B cell (primary cell): ENCODE measurements around the gene MRPS11. TPM values are rescaled to one million over a fixed set of nuclear protein-coding genes. Genes with fewer than 3 reads are reported as not detected.

Source experiments
- ATAC-seq: fragments of 200-7000 bp; cut with Tn5 transposase; one replicate; pipeline ENCODE4 v1.10.0; 2021; ENCODE audit warnings: low read depth, mild to moderate bottlenecking, moderate number of reproducible peaks, moderate library complexity
- CTCF ChIA-PET: fragments of 350-600 bp; sonication (Branson Sonifier 250); formaldehyde crosslinking; loops from one replicate; lab custom pipeline; 2021; ENCODE audit warnings: antibody characterized with exemption, inconsistent platforms; lab: Charles Lee
- POLR2A ChIA-PET: fragments of 350-600 bp; sonication (Branson Sonifier 250); formaldehyde crosslinking; loops from one replicate; lab custom pipeline; 2021; ENCODE audit warnings: antibody characterized with exemption; lab: Charles Lee
- DNase-seq: peaks from one replicate; pipeline ENCODE4 v3.0.0; 2013
- H2AFZ ChIP-seq: 2 replicates; pipeline ENCODE4 v1.6.1; 2012; ENCODE audit warnings: mild to moderate bottlenecking, low read depth, low read length; ENCODE audit not compliant: insufficient read depth, poor library complexity, severe bottlenecking
- H3K27ac ChIP-seq, 2 donors: 1 replicate in 1 of 2; 2 replicates in 1 of 2; pipeline ENCODE4 v1.5.1; 2012 to 2013; ENCODE audit warnings: low read length in 2 of 2, mild to moderate bottlenecking in 2 of 2, moderate library complexity in 1 of 2
- H3K27me3 ChIP-seq, 4 experiments: fragments of 200-600 bp in 1 of 4; sonication (generic) in 1 of 4; replicated peaks in 1 of 4; 1 replicate in 2 of 4; 2 replicates in 2 of 4; pipeline versions ENCODE4 v1.6.1 to v1.7.0; 2013 to 2016; ENCODE audit warnings: low read length in 3 of 4, mild to moderate bottlenecking in 2 of 4, mixed read lengths in 1 of 4, moderate library complexity in 1 of 4; ENCODE audit not compliant: insufficient read depth in 4 of 4, control insufficient read depth in 3 of 4; ENCODE audit errors: control extremely low read depth in 1 of 4
- H3K36me3 ChIP-seq, 2 experiments: replicated peaks in 1 of 2; 1 replicate in 1 of 2; 2 replicates in 1 of 2; pipeline versions ENCODE4 v1.6.1 to v1.7.1; 2013; ENCODE audit warnings: low read length in 1 of 2; ENCODE audit not compliant: insufficient read depth in 2 of 2, control insufficient read depth in 1 of 2; ENCODE audit errors: control extremely low read depth in 1 of 2, extremely low read depth in 1 of 2
- H3K4me1 ChIP-seq, 2 donors: fragments of 200-600 bp in 1 of 2; sonication (generic) in 1 of 2; 1 replicate in 1 of 2; 2 replicates in 1 of 2; pipeline versions ENCODE4 v1.5.1 to v1.6.1; 2013 to 2017; ENCODE audit warnings: low read length in 2 of 2; ENCODE audit not compliant: control insufficient read depth in 2 of 2, insufficient read depth in 2 of 2
- H3K4me2 ChIP-seq: replicated peaks from 2 replicates; pipeline ENCODE3; 2012; ENCODE audit warnings: mild to moderate bottlenecking, low read depth, low read length; ENCODE audit not compliant: poor library complexity, severe bottlenecking
- H3K4me3 ChIP-seq, 5 experiments: fragments of 200-600 bp in 1 of 5; sonication (generic) in 1 of 5; 1 replicate in 3 of 5; 2 replicates in 2 of 5; pipeline versions ENCODE4 v1.5.1 to v1.7.0; 2011 to 2016; ENCODE audit warnings: low read length in 4 of 5, mild to moderate bottlenecking in 4 of 5, low read depth in 2 of 5, control low read depth in 1 of 5, moderate library complexity in 1 of 5; ENCODE audit not compliant: insufficient read depth in 1 of 5; ENCODE audit errors: control extremely low read depth in 1 of 5, extremely low read depth in 1 of 5
- H3K79me2 ChIP-seq: fragments of 200-600 bp; sonication (generic); one replicate; pipeline ENCODE4 v1.6.0; 2016; ENCODE audit warnings: low read length; ENCODE audit not compliant: control insufficient read depth, insufficient read depth
- H3K9ac ChIP-seq: fragments of 200-600 bp; sonication (generic); 2 replicates; pipeline ENCODE4 v1.6.1; 2017; ENCODE audit warnings: mild to moderate bottlenecking, low read length, moderate library complexity
- H3K9me3 ChIP-seq, 3 donors: one replicate each; pipeline versions ENCODE4 v1.6.1 to v1.7.1; 2013; ENCODE audit warnings: low read length in 2 of 3; ENCODE audit not compliant: control insufficient read depth in 2 of 3, insufficient read depth in 1 of 3; ENCODE audit errors: control extremely low read depth in 1 of 3
- H4K20me1 ChIP-seq: 2 replicates; pipeline ENCODE4 v1.6.0; 2012; ENCODE audit warnings: mild to moderate bottlenecking, low read length; ENCODE audit not compliant: insufficient read depth, control insufficient read depth, poor library complexity, severe bottlenecking
- H3K27ac Mint-ChIP-seq: one replicate; pipeline ENCODE4 v1.8.0; 2021; ENCODE audit warnings: mixed read lengths
- H3K27me3 Mint-ChIP-seq: one replicate; pipeline ENCODE4 v1.8.0; 2021; ENCODE audit warnings: mixed read lengths
- H3K4me1 Mint-ChIP-seq: one replicate; pipeline ENCODE4 v1.8.0; 2021; ENCODE audit warnings: mixed read lengths
- H3K4me3 Mint-ChIP-seq: one replicate; pipeline ENCODE4 v1.8.0; 2021; ENCODE audit warnings: mixed read lengths
- H3K9me3 Mint-ChIP-seq: one replicate; pipeline ENCODE4 v1.8.0; 2022; ENCODE audit warnings: mixed read lengths; ENCODE audit not compliant: insufficient read depth
- EZH2 ChIP-seq: IDR thresholded peaks from 2 replicates; pipeline ENCODE4 v1.6.1; 2012; ENCODE audit warnings: borderline replicate concordance, low read depth, mild to moderate bottlenecking, moderate library complexity, low read length; ENCODE audit not compliant: insufficient read depth, poor library complexity, severe bottlenecking
- intact Hi-C: fragments of 100-400 bp; cut with micrococcal nuclease; formaldehyde crosslinking; loops from one replicate; pipeline ENCODE4 v1.10.0; 2022
- polyA plus RNA-seq: library from polyadenylated mRNA; depleted of rRNA; stranded (reverse); fragments of >200 nt; gene quantifications from 2 replicates; pipeline ENCODE4 v1.2.3, GENCODE V29; 2012
- total RNA-seq, 2 donors: library from RNA; stranded (reverse); fragments of 120-200 nt in 1 of 2; gene quantifications; 1 replicate in 1 of 2; 2 replicates in 1 of 2; pipeline versions ENCODE4 v1.2.3 to v1.2.4, GENCODE V29; 2013 to 2022
- TF ChIP-seq, protein P1 (sequence below): fragments of 200-600 bp; IDR thresholded peaks from one replicate; pipeline ENCODE4 v1.8.0; 2022; ENCODE audit warnings: antibody characterized with exemption, mild to moderate bottlenecking

MRPS11 gene
- total and polyA plus RNA-seq, 2 donors (not counting 1 experiment from before 2014, with no cell fraction given): 21.1 to 37.9 TPM

- POLR2A ChIA-PET: no interaction called here
- no peak overlapping the region for H3K9ac ChIP-seq
- no peaks in the 10 kb centered on the region for H3K79me2 ChIP-seq
- H3K36me3 ChIP-seq: peaks cover 6 to 48% of the 10 kb centered on the region in 2 experiments
- H2AFZ ChIP-seq: no peak overlapping the region
- no peak overlapping the region for H3K4me3 ChIP-seq
- ATAC-seq: no peak
- Mint-ChIP-seq H3K27me3 (no peaks in the 10 kb centered on the region), H3K9me3 (no peaks in the 10 kb centered on the region), H3K27ac (no peak overlapping the region), H3K4me1 (no peaks in the 10 kb centered on the region), H3K4me3 (no peak overlapping the region)
- TF ChIP-seq EZH2: no peak
- TF ChIP-seq, protein P1, sequence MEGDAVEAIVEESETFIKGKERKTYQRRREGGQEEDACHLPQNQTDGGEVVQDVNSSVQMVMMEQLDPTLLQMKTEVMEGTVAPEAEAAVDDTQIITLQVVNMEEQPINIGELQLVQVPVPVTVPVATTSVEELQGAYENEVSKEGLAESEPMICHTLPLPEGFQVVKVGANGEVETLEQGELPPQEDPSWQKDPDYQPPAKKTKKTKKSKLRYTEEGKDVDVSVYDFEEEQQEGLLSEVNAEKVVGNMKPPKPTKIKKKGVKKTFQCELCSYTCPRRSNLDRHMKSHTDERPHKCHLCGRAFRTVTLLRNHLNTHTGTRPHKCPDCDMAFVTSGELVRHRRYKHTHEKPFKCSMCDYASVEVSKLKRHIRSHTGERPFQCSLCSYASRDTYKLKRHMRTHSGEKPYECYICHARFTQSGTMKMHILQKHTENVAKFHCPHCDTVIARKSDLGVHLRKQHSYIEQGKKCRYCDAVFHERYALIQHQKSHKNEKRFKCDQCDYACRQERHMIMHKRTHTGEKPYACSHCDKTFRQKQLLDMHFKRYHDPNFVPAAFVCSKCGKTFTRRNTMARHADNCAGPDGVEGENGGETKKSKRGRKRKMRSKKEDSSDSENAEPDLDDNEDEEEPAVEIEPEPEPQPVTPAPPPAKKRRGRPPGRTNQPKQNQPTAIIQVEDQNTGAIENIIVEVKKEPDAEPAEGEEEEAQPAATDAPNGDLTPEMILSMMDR: no peak
- H3K9me3 ChIP-seq: no peaks in the 10 kb centered on the region
- CTCF ChIA-PET: no interaction called here
- H3K27me3 ChIP-seq: no peaks in the 10 kb centered on the region
- H3K27ac ChIP-seq: no peak overlapping the region
- H3K4me2 ChIP-seq: no peak overlapping the region
- intact Hi-C loops: no loop called here
- DNase-seq: no peak
- H4K20me1 ChIP-seq: no peaks in the 10 kb centered on the region
- H3K4me1 ChIP-seq: no peaks in the 10 kb centered on the region
Measured at GRCh38 chr15:88525418-88525817, 57.9 kb downstream of the MRPS11 start.

GRCh38 chr15:88526247-88526879 is 58.9 kb downstream of the MRPS11 start:
- TF ChIP-seq, protein P1: no peak
- no peak for TF ChIP-seq EZH2
- no peak overlapping the region for H2AFZ ChIP-seq
- DNase-seq: no peak
- no peak for ATAC-seq
- no peaks in the 10 kb centered on the region for H3K9me3 Mint-ChIP-seq
- H3K4me3 Mint-ChIP-seq: no peak overlapping the region
- no peak overlapping the region for H3K4me2 ChIP-seq
- H3K27ac ChIP-seq: no peak overlapping the region
- ChIA-PET POLR2A (no interaction called here), CTCF (no interaction called here)
- no peaks in the 10 kb centered on the region for H3K27me3 ChIP-seq
- no peak overlapping the region for H3K9ac ChIP-seq
- no peaks in the 10 kb centered on the region for H3K27me3 Mint-ChIP-seq
- no peaks in the 10 kb centered on the region for H3K4me1 Mint-ChIP-seq
- no peaks in the 10 kb centered on the region for H3K4me1 ChIP-seq
- no peaks in the 10 kb centered on the region for H3K9me3 ChIP-seq
- H3K36me3 ChIP-seq: peaks cover 8 to 57% of the 10 kb centered on the region in 2 experiments
- intact Hi-C loops: no loop called here
- H3K79me2 ChIP-seq: peaks cover 7% of the 10 kb centered on the region
- no peaks in the 10 kb centered on the region for H4K20me1 ChIP-seq
- H3K27ac Mint-ChIP-seq: no peak overlapping the region
- H3K4me3 ChIP-seq: no peak overlapping the region
